ENCODE data around the gene C3orf62.
A peak's percentile ranks its signal among the peaks of the same experiment; 100 is the strongest.

Gene C3orf62

DNA sequence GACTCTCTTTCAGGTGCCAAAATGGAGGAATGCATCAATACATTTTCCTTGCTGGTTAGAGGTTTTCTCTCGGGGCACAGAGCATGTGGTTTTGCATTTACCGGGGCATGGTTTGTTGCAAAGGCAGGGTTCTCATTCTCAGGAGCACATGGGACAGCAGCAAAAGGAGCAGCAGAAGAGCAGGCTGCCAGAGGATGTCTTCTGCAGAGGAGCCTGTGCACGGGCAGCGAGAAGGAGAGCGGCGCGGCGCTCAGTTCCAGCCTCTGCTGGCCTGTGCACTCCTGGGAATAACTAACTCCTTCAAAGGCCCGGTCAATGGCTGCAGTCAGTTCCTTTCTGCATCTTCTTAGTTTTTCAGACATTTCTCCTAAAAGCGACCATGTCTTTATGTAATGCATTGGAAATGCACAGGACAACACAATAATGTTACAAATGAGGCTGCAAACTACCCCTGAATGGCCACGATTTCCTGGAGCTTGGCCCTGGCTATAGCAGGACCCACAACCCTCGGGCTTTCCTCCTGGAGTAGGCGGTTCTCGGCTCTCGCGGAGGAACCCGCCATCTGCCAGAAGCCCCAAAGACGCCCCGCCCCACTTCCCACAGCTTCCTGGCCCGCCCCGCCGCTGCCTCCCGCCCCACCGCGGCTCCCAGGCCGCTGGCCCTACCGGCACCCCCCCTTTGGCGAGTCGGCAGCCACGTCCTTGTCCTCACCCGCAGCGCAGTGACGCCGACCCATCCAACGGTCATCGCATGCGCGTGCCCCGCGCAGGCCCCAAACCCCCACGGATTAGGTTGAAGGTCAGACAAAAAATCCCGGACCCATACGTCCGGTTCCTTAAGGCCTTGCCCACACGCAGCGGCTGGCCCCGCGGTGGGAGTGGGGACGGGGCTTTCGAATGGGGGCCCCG lies at the start of gene C3orf62:
Gene C3orf62, minus strand, starts transcription at position 758 of the 908 bp plus-strand sequence. Its CDS starts 360 bp downstream, at position 398.
- DNase-seq (ENCODE audit: low spot score): peak; percentile 82
- peaks cover 38% of the 10 kb centered on the region for H3K36me3 ChIP-seq (ENCODE audit: low read depth)
- H3K27ac ChIP-seq (ENCODE audit: poor library complexity, severe bottlenecking): peak within 1 kb of the TSS; percentile 43
- no peaks in the 10 kb centered on the region for H3K27me3 ChIP-seq (ENCODE audit: insufficient read depth, poor library complexity, severe bottlenecking)
- no peaks in the 10 kb centered on the region for H3K9me3 ChIP-seq (ENCODE audit: severe bottlenecking)
- peak; percentile 89 for ATAC-seq (ENCODE audit: low read depth)
- H3K4me1 ChIP-seq (ENCODE audit: insufficient read depth, poor library complexity, severe bottlenecking): peaks cover 9% of the 10 kb centered on the region
- TF ChIP-seq, protein P1, sequence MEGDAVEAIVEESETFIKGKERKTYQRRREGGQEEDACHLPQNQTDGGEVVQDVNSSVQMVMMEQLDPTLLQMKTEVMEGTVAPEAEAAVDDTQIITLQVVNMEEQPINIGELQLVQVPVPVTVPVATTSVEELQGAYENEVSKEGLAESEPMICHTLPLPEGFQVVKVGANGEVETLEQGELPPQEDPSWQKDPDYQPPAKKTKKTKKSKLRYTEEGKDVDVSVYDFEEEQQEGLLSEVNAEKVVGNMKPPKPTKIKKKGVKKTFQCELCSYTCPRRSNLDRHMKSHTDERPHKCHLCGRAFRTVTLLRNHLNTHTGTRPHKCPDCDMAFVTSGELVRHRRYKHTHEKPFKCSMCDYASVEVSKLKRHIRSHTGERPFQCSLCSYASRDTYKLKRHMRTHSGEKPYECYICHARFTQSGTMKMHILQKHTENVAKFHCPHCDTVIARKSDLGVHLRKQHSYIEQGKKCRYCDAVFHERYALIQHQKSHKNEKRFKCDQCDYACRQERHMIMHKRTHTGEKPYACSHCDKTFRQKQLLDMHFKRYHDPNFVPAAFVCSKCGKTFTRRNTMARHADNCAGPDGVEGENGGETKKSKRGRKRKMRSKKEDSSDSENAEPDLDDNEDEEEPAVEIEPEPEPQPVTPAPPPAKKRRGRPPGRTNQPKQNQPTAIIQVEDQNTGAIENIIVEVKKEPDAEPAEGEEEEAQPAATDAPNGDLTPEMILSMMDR (IDR thresholded peaks at IDR 0.05; ENCODE audit: poor library complexity, severe bottlenecking): no peak
- peak within 1 kb of the TSS; percentile 28 for H3K4me3 ChIP-seq (ENCODE audit: severe bottlenecking)

DNA sequence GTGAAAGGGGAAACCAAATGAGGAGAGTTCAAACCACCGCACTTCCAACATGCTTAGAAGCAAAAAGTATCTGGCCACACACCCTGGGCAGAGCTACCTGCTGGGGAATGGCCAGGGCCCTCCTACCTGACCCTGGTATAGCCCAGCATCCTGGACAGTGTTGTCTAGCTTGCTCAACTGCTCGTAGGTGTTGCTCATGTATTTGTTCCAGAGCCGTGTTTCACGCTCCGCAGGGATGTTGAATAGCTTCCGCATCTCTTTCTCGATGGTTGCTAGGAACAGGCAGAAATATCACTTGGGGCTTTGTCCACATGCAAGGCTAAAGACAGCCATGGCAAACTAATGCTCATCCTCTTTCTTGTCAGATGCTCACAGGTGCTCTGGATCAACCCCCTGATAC lies 47.7 kb upstream of the C3orf62 start:
- Histone ChIP-seq H3K36me3 (ENCODE audit: low read depth) (peaks cover 93% of the 10 kb centered on the region), H3K27ac (ENCODE audit: poor library complexity, severe bottlenecking) (no peak overlapping the region), H3K27me3 (ENCODE audit: insufficient read depth, poor library complexity, severe bottlenecking) (no peaks in the 10 kb centered on the region), H3K4me3 (ENCODE audit: severe bottlenecking) (no peak overlapping the region), H3K4me1 (ENCODE audit: insufficient read depth, poor library complexity, severe bottlenecking) (peaks cover 6% of the 10 kb centered on the region), H3K9me3 (ENCODE audit: severe bottlenecking) (no peaks in the 10 kb centered on the region)
- TF ChIP-seq, protein P1 (IDR thresholded peaks at IDR 0.05; ENCODE audit: poor library complexity, severe bottlenecking): no peak
- DNase-seq (ENCODE audit: low spot score) (no peak), ATAC-seq (ENCODE audit: low read depth) (no peak)

DNA sequence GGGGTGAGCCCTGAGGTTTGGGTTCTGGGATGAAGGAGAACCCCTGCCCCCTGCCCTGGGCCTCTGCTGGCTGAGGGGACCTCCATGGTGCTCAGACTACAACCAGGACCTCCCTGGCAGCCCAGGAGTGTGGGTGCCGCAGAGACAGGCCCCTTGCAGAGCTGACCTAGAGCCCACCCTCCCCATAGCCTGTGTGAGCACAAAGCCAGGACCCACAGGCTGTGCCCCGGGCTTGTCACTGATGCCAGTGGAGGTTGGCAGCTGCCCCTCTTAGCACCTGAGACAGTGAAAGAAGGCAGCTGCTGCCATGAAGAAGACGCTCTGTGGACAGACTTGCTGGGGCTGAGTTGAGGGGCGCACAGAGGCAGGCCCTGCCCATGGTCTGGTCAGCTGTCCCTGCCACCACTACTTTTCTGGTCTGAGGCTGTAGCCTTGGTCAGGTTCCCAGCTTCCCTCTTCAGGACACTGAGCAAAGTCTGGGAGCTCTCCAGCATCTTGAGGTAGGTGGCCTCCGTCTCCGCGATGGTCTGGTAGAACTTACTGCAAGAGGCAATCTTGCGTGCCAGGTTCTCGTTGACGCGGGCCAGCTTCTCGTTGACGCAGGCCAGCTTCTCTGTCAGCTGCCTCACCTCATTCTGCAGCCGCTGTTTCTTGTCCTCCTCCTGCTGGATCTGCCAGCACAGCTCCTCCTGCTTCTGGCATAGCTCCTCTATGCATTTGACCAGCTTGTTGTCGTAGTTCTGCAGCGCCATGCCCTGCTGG lies 39.8 kb upstream of the C3orf62 start:
- H3K4me1 ChIP-seq (ENCODE audit: insufficient read depth, poor library complexity, severe bottlenecking): no peaks in the 10 kb centered on the region
- no peak overlapping the region for H3K27ac ChIP-seq (ENCODE audit: poor library complexity, severe bottlenecking)
- peaks cover 78% of the 10 kb centered on the region for H3K36me3 ChIP-seq (ENCODE audit: low read depth)
- TF ChIP-seq, protein P1 (IDR thresholded peaks at IDR 0.05; ENCODE audit: poor library complexity, severe bottlenecking): no peak
- ATAC-seq (ENCODE audit: low read depth) (no peak), DNase-seq (ENCODE audit: low spot score) (no peak)
- no peak overlapping the region for H3K4me3 ChIP-seq (ENCODE audit: severe bottlenecking)
- H3K9me3 ChIP-seq (ENCODE audit: severe bottlenecking): no peaks in the 10 kb centered on the region
- no peaks in the 10 kb centered on the region for H3K27me3 ChIP-seq (ENCODE audit: insufficient read depth, poor library complexity, severe bottlenecking)

DNA sequence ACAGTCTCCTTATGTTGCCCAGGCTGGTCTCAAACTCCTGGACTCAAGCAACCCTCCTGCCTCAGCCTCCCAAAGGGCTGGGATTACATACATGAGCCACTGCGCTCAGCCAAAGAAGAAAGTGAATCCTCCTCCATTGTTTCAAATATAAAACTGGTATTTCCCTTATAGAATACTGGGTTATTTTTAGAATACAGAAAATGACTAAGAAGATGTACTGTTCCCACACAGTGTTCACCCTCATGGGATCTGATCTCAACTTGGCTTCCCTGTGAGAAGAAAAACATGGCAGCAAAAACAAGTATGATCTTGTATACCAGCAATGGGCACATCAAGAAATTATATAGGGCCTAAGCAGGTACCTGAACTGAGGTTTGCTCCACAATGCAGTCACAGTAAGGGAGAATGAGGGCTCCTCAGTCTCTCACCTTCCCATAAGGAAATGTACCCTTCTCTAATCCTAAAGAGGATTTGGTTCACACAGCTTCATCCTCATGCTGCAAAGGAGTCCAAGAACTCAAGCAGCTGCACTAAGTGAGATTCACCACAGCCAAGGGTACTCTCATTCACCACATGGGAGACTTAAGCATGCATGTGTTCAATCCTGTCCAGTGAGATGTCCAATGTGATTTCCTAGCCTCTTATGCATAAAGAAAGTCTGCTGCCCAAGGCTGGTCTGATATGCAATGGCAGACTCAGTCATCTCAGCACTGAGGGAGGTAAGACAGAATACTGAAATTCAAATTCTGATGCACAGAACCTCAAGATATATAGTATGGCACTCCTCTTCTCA lies 37.1 kb upstream of the C3orf62 start:
- Histone ChIP-seq H3K9me3 (ENCODE audit: severe bottlenecking) (no peaks in the 10 kb centered on the region), H3K4me1 (ENCODE audit: insufficient read depth, poor library complexity, severe bottlenecking) (no peaks in the 10 kb centered on the region), H3K27ac (ENCODE audit: poor library complexity, severe bottlenecking) (no peak overlapping the region), H3K4me3 (ENCODE audit: severe bottlenecking) (no peak overlapping the region), H3K36me3 (ENCODE audit: low read depth) (peaks cover 79% of the 10 kb centered on the region), H3K27me3 (ENCODE audit: insufficient read depth, poor library complexity, severe bottlenecking) (no peaks in the 10 kb centered on the region)
- TF ChIP-seq, protein P1 (IDR thresholded peaks at IDR 0.05; ENCODE audit: poor library complexity, severe bottlenecking): no peak
- DNase-seq (ENCODE audit: low spot score) (no peak), ATAC-seq (ENCODE audit: low read depth) (no peak)

Measured in RWPE2 (cell line).